ENCODE measurements around the gene LRRFIP1. TPM values are rescaled to one million over a fixed set of nuclear protein-coding genes. Genes with fewer than 3 reads are reported as not detected.

Gene LRRFIP1
- total and polyA plus RNA-seq, 2 of the 13 experiments (the other 11 are each of a cell fraction or from before 2014, with no cell fraction given), result 15.9 to 40.5 TPM

- 0 out of 2 replicates have a peak, but pooled peaks have one; percentile 35 for TF ChIP-seq ZNF142 (CRISPR knock-in tag; IDR thresholded peaks at IDR 0.05)
- TF ChIP-seq SALL1 (CRISPR knock-in tag; IDR thresholded peaks at IDR 0.05), result peak; percentile 28
- peak; percentile 49; the same call in 1 of the 2 replicates for TF ChIP-seq TEF (CRISPR knock-in tag; IDR thresholded peaks at IDR 0.05)
- TF ChIP-seq HOXD1 (CRISPR knock-in tag; IDR thresholded peaks at IDR 0.05), result 0 out of 2 replicates have a peak, but pooled peaks have one; percentile 40
- TF ChIP-seq ZNF704 (CRISPR knock-in tag; IDR thresholded peaks at IDR 0.05; ENCODE audit: borderline replicate concordance), result 0 out of 2 replicates have a peak, but pooled peaks have one; percentile 66
- peak; percentile 31; the same call in 1 of the 2 replicates for TF ChIP-seq DMAP1 (CRISPR knock-in tag; IDR thresholded peaks at IDR 0.05)
- TF ChIP-seq ZBTB1 (CRISPR knock-in tag; IDR thresholded peaks at IDR 0.05; ENCODE audit: borderline replicate concordance), result no peak
- TF ChIP-seq HBP1 (CRISPR knock-in tag; IDR thresholded peaks at IDR 0.05; ENCODE audit: low read depth), result 0 out of 2 replicates have a peak, but pooled peaks have one; percentile 38
- peak; percentile 76 for TF ChIP-seq PHF21A (CRISPR knock-in tag; IDR thresholded peaks at IDR 0.05)
- no peak for TF ChIP-seq LBX2 (CRISPR knock-in tag; IDR thresholded peaks at IDR 0.05; ENCODE audit: borderline replicate concordance)
- 0 out of 2 replicates have a peak, but pooled peaks have one; percentile 28 for TF ChIP-seq ZC3H13 (CRISPR knock-in tag; IDR thresholded peaks at IDR 0.05)
- no peak for TF ChIP-seq HNF4G (IDR thresholded peaks at IDR 0.05; ENCODE audit: borderline replicate concordance, low read depth, low read length)
- TF ChIP-seq HNF4G (CRISPR knock-in tag; IDR thresholded peaks at IDR 0.05; ENCODE audit: borderline replicate concordance, low read depth), result no peak
- peak; percentile 35; the same call in 1 of the 2 replicates for TF ChIP-seq GATAD1 (CRISPR knock-in tag; IDR thresholded peaks at IDR 0.05)
- peak; percentile 10; the same call in 1 of the 2 replicates for TF ChIP-seq CEBPG (CRISPR knock-in tag; IDR thresholded peaks at IDR 0.05)
- TF ChIP-seq KDM1A (CRISPR knock-in tag; IDR thresholded peaks at IDR 0.05), result no peak
- TF ChIP-seq JUND (CRISPR knock-in tag; IDR thresholded peaks at IDR 0.05), result no peak
Observed at GRCh38 chr2:237600205-237600846, 27.1 kb upstream of the LRRFIP1 start (continued).

Measured in HepG2 (cell line).